AG04450 (cell line): ENCODE measurements around the gene ADORA2A. TPM values are rescaled to one million over a fixed set of nuclear protein-coding genes. Genes with fewer than 3 reads are reported as not detected.

Experiments
- CTCF ChIA-PET: fragments of 300-600, 350-600 bp; formaldehyde crosslinking; extraction: SDS; loops from one replicate; lab custom pipeline; 2022; ENCODE audit warnings: antibody characterized with exemption, inconsistent platforms; lab: Charles Lee
- POLR2A ChIA-PET: fragments of 350-600 bp; formaldehyde crosslinking; extraction: SDS; loops from one replicate; lab custom pipeline; 2021; ENCODE audit warnings: antibody characterized with exemption, inconsistent platforms; lab: Yijun Ruan, JAX
- DNase-seq: peaks from one replicate; pipeline ENCODE4 v3.0.0-alpha.2; 2011; ENCODE audit warnings: low read depth, low spot score
- H3K27ac ChIP-seq: one replicate; pipeline ENCODE4 v1.5.1; 2012; ENCODE audit warnings: low read depth, low read length, control low read depth
- H3K27me3 ChIP-seq: one replicate; pipeline ENCODE4 v1.6.0; 2012; ENCODE audit warnings: low read length; ENCODE audit not compliant: control insufficient read depth, insufficient read depth
- H3K4me3 ChIP-seq: 2 replicates; pipeline ENCODE4 v1.5.1; 2011; ENCODE audit warnings: mild to moderate bottlenecking, low read depth, low read length, control low read depth
- H3K9me3 ChIP-seq: 2 replicates; pipeline ENCODE4 v1.5.1; 2012; ENCODE audit warnings: low read length; ENCODE audit not compliant: control insufficient read depth, insufficient read depth
- polyA plus RNA-seq: library from polyadenylated mRNA; depleted of rRNA; stranded (reverse); fragments of >200 nt; gene quantifications from 2 replicates; pipeline ENCODE4 v1.2.3, GENCODE V29; 2011
- TF ChIP-seq, protein P1 (sequence below): IDR thresholded peaks from 2 replicates; pipeline ENCODE4 v1.5.1; 2011; ENCODE audit warnings: low read depth, low read length, control low read depth, inconsistent platforms

Gene ADORA2A
- polyA plus RNA-seq, 1 experiment, result 0.19 TPM

DNA sequence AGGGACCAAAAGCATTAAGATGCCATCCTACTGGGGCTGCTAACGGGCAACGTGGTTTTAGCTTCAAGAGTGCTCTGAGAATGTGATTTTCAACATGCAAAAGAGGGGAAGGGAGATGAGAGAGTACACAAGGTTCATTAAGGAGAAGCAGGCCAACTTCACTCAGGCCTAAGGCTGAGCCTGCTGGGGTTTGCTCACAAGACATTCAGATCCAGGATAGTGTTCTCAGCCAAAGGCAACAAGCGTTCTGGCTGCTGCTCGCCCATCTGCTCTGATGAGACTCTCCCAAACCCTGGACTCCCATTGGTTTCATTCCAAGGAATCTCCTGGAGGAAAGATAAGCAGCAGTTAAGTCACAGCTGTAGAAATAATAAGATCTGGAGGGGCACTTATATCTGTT lies 44.2 kb downstream of the ADORA2A start:
- TF ChIP-seq, protein P1, sequence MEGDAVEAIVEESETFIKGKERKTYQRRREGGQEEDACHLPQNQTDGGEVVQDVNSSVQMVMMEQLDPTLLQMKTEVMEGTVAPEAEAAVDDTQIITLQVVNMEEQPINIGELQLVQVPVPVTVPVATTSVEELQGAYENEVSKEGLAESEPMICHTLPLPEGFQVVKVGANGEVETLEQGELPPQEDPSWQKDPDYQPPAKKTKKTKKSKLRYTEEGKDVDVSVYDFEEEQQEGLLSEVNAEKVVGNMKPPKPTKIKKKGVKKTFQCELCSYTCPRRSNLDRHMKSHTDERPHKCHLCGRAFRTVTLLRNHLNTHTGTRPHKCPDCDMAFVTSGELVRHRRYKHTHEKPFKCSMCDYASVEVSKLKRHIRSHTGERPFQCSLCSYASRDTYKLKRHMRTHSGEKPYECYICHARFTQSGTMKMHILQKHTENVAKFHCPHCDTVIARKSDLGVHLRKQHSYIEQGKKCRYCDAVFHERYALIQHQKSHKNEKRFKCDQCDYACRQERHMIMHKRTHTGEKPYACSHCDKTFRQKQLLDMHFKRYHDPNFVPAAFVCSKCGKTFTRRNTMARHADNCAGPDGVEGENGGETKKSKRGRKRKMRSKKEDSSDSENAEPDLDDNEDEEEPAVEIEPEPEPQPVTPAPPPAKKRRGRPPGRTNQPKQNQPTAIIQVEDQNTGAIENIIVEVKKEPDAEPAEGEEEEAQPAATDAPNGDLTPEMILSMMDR, result no peak
- no peaks in the 10 kb centered on the region for H3K9me3 ChIP-seq
- H3K4me3 ChIP-seq, result no peak overlapping the region
- ChIA-PET POLR2A (no interaction called here), CTCF (interaction anchor here (0.7 kb wide), 1 partner anchor 31 kb away, joined by 3 read pairs; no protein-coding TSS in a partner anchor)
- no peaks in the 10 kb centered on the region for H3K27me3 ChIP-seq
- H3K27ac ChIP-seq, result peak overlapping the region; percentile 68
- DNase-seq, result peak; percentile 50

DNA sequence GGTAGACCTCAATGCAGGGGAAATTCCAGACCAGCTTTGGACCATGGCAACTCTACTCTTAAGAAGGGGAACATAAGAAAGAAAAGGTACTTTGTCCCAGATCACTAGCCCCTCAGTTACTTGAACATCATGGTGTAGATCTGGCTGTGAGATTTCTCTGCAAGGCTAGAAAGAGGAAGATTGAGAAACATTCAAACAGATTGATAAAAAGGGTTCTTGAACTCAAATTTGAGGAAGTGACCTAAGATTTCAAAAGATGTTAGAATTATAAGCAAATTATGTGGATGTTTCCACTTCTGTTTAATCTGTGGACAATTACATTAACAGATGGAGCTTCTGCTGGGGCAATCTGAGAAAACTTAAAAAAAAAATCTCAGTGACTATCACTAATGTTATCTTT lies 45.9 kb downstream of the ADORA2A start:
- Histone ChIP-seq H3K9me3 (no peaks in the 10 kb centered on the region), H3K27ac (no peak overlapping the region), H3K27me3 (no peaks in the 10 kb centered on the region), H3K4me3 (no peak overlapping the region)
- ChIA-PET CTCF (interaction anchor here (0.7 kb wide), 1 partner anchor 32 kb away, joined by 4 read pairs; no protein-coding TSS in a partner anchor), POLR2A (interaction anchor here (0.7 kb wide), 1 partner anchor 50 kb away, joined by 5 read pairs; no protein-coding TSS in a partner anchor)
- no peak for DNase-seq
- TF ChIP-seq, protein P1, result no peak

- DNase-seq, result peak; percentile 71
- ChIA-PET POLR2A (interaction anchor here (1.3 to 2.0 kb wide), 2 partner anchors 9 to 10 kb away, joined by 4 read pairs; no protein-coding TSS in a partner anchor), CTCF (no interaction called here)
- H3K4me3 ChIP-seq, result no peak overlapping the region
- no peaks in the 10 kb centered on the region for H3K9me3 ChIP-seq
- H3K27ac ChIP-seq, result peak overlapping the region; percentile 87
- no peaks in the 10 kb centered on the region for H3K27me3 ChIP-seq
- TF ChIP-seq, protein P1, result no peak
Measured at GRCh38 chr22:24474221-24474620, 46.8 kb downstream of the ADORA2A start.

- POLR2A ChIA-PET, result interaction anchor here (1.3 to 2.0 kb wide), 3 partner anchors 9 to 12 kb away, joined by 3 to 4 read pairs (median 4); no protein-coding TSS in a partner anchor
- Histone ChIP-seq H3K27ac (peak overlapping the region; percentile 87), H3K9me3 (no peaks in the 10 kb centered on the region), H3K4me3 (no peak overlapping the region), H3K27me3 (no peaks in the 10 kb centered on the region)
- CTCF ChIA-PET, result no interaction called here
- DNase-seq, result no peak
- TF ChIP-seq, protein P1, result no peak
Measured at GRCh38 chr22:24474649-24475255, 47.4 kb downstream of the ADORA2A start.

- ChIA-PET CTCF (no interaction called here), POLR2A (no interaction called here)
Measured at GRCh38 chr22:24481641-24482040, 54.2 kb downstream of the ADORA2A start.

More at GRCh38 chr22:24481641-24482040, 54.2 kb downstream of the ADORA2A start:
- H3K4me3 ChIP-seq, result no peak overlapping the region
- DNase-seq, result no peak
- TF ChIP-seq, protein P1, result no peak
- H3K27me3 ChIP-seq, result no peaks in the 10 kb centered on the region
- H3K27ac ChIP-seq, result no peak overlapping the region
- H3K9me3 ChIP-seq, result no peaks in the 10 kb centered on the region
